ENCODE results near the gene RNF32.

The RNF32 gene

DNA sequence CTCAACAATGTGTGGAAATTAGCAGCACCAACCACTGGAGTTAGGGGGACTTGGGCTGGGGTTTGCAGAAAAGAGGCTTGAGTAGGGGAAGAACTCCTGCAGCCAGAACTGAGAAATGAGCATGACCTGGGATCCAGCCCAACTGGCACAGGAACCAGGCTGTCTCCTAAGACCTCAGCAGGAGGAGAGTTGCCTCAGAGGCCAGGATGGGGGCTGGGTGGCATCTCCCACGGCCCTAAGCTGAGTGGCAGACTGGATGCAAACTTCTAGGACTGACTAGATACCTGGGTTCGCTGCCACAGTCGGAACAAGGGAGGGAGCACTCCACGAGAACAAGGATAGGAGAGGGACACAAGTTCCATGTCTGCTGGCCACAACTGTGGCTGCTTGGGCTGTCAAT lies 62.6 kb downstream of the RNF32 start:
- Histone ChIP-seq H3K9me3 (ENCODE audit: control insufficient read depth, low read length) (no peaks in the 10 kb centered on the region), H3K36me3 (ENCODE audit: control insufficient read depth, insufficient read depth, low read length) (peaks cover 9% of the 10 kb centered on the region), H3K27ac (ENCODE audit: low read depth, low read length, severe bottlenecking) (no peak overlapping the region), H3K4me3 (ENCODE audit: extremely low read depth, insufficient read depth, low read length, poor library complexity, severe bottlenecking) (no peak overlapping the region), H3K4me1 (ENCODE audit: control insufficient read depth, insufficient read depth, low read length, poor library complexity, severe bottlenecking) (no peaks in the 10 kb centered on the region)
- WGBS, 2 experiments (ENCODE audit: insufficient coverage in 2 of 2): 96 to 98% methylated on average over 4 of the region's 4 CpGs

DNA sequence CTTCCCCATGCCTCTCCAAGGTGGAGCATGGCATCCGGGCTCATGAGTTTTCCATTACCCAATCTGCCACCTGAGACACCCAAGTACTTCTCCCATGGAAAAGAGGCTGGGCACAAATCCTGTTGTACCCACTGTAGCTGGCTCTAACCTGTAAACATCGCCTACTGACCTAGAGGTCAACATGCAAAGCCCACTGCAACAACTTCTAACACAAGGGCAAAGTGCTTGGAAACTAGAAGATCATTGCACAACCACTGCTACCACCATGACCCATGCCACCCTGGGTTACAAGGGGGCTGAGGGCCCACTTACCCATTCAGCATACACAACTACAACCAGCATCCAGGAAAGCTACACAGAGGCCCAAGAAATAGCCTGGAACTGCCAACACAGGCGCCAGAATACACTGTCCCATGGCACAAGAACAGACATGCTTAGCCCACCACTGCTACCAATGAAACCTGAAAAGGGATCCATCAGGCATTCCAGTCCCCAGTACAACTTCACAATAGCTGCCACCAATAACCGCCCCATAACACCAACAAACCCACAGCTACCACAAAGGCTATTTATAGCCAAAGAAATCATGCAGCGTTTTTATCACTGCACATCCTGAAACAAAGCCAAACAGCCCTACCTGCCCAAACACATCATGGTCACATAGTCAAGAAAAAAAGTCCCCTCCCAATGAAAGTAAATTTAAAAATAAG lies 63.4 kb downstream of the RNF32 start:
- Histone ChIP-seq H3K4me1 (ENCODE audit: control insufficient read depth, insufficient read depth, low read length, poor library complexity, severe bottlenecking) (no peaks in the 10 kb centered on the region), H3K27ac (ENCODE audit: low read depth, low read length, severe bottlenecking) (no peak overlapping the region), H3K36me3 (ENCODE audit: control insufficient read depth, insufficient read depth, low read length) (peaks cover 4% of the 10 kb centered on the region), H3K9me3 (ENCODE audit: control insufficient read depth, low read length) (no peaks in the 10 kb centered on the region), H3K4me3 (ENCODE audit: extremely low read depth, insufficient read depth, low read length, poor library complexity, severe bottlenecking) (no peak overlapping the region)
- 85% methylated on average over 4 to 5 of the region's 5 CpGs for WGBS, 2 experiments (ENCODE audit: insufficient coverage in 2 of 2)

DNA sequence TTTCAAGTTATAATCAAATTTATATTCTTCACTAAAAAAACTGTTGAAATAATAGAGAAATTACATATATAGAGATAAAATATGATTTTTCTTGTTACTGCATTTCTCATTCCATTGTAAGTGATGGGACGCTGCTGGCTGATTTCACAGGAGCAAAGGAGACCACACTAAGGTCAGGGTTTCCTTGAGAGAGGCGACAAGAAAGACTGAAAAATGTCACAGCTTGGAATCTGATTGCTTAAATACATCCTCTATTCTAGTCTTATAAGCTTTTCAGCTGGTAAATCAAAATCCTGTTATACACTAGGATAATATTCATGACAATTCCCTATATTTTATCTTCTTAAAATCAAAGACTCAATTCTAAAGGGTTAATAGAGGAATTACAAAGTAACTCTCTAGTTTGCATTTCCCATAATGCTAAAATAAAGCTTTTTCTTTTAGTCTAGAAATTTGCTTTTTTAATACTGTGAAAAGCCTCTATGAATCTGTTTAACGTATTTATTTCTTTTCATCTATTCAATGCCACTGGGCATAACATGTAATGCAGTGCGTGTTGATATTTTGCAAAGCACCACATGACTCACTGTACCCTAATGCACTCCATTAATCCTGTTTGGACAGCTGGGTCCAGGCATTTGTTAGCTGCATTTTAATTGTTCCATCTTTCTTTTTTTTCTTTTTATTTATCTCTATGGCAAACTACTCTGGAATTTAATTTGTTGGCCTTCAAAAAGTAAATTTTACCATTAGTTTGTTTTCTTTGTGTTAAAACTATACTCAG lies 81.7 kb downstream of the RNF32 start:
- 95 to 100% methylated on average over 1 to 3 of the region's 4 CpGs for WGBS, 2 experiments (ENCODE audit: insufficient coverage in 2 of 2)
- H3K4me3 ChIP-seq (ENCODE audit: extremely low read depth, insufficient read depth, low read length, poor library complexity, severe bottlenecking): no peak overlapping the region
- H3K36me3 ChIP-seq (ENCODE audit: control insufficient read depth, insufficient read depth, low read length): no peaks in the 10 kb centered on the region
- no peak overlapping the region for H3K27ac ChIP-seq (ENCODE audit: low read depth, low read length, severe bottlenecking)
- no peaks in the 10 kb centered on the region for H3K4me1 ChIP-seq (ENCODE audit: control insufficient read depth, insufficient read depth, low read length, poor library complexity, severe bottlenecking)
- H3K9me3 ChIP-seq (ENCODE audit: control insufficient read depth, low read length): no peaks in the 10 kb centered on the region

DNA sequence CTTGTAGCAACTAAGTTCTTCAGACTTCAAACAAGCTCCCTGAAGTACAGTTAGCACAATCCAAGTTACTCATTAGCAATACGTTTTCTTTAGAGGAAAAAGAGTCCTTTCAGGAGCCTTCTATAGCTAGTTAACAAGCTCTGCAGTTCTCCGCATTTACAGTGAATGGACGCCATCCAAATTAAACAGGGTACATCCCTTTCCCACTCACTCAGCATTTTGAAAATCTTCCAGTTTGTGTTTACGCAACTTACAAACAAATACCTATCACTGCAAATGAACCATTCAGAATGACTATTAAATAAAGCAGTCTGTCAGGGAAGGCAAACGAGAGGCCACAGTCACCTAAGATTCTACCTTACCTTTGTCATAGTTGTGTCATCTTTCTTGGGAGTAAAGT lies 84.5 kb downstream of the RNF32 start:
- Histone ChIP-seq H3K27ac (ENCODE audit: low read depth, low read length, severe bottlenecking) (no peak overlapping the region), H3K36me3 (ENCODE audit: control insufficient read depth, insufficient read depth, low read length) (no peaks in the 10 kb centered on the region), H3K4me3 (ENCODE audit: extremely low read depth, insufficient read depth, low read length, poor library complexity, severe bottlenecking) (no peak overlapping the region), H3K4me1 (ENCODE audit: control insufficient read depth, insufficient read depth, low read length, poor library complexity, severe bottlenecking) (no peaks in the 10 kb centered on the region), H3K9me3 (ENCODE audit: control insufficient read depth, low read length) (no peaks in the 10 kb centered on the region)
- WGBS, 2 experiments (ENCODE audit: insufficient coverage in 2 of 2): 93 to 94% methylated on average over 3 to 4 of the region's 5 CpGs

DNA sequence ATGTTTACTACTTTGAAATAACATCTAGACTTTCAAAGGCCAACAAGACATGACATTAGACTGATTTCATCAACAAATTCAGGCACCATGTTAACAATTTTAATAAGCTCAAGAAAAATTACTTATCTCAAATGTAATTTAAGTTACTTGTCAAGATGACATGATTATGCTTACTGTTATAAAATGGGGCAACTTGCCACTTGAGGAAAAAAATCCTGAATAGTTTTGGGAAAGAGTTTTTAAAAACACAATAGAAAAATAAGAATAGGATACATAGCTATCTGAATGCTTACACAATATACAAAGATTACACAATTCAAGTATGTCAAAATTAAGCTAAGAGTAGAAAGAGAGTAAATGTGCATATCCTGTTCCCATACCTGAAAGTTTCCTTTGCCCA lies 85.4 kb downstream of the RNF32 start:
- Histone ChIP-seq H3K4me3 (ENCODE audit: extremely low read depth, insufficient read depth, low read length, poor library complexity, severe bottlenecking) (no peak overlapping the region), H3K4me1 (ENCODE audit: control insufficient read depth, insufficient read depth, low read length, poor library complexity, severe bottlenecking) (no peaks in the 10 kb centered on the region), H3K36me3 (ENCODE audit: control insufficient read depth, insufficient read depth, low read length) (no peaks in the 10 kb centered on the region), H3K27ac (ENCODE audit: low read depth, low read length, severe bottlenecking) (no peak overlapping the region), H3K9me3 (ENCODE audit: control insufficient read depth, low read length) (no peaks in the 10 kb centered on the region)

Data from mesodermal cell (in vitro differentiated cells).